ENCODE measurements around the gene KRTAP9-1.
"Not testable (repeated sequence)": the region's sequence is repeated elsewhere in the genome, so short reads cannot be mapped to it uniquely, and the experiment has no call there.

KRTAP9-1 gene

GRCh38 chr17:41184480-41184961 lies 5.2 kb upstream of the KRTAP9-1 start, which contains the start of gene KRTAP4-1:
KRTAP4-1 (minus strand) TSS chr17:41184911; CDS start chr17:41184854, 57 bp downstream.
- no peak for DNase-seq

GRCh38 chr17:41185001-41185400 lies 4.7 kb upstream of the KRTAP9-1 start:
- no peak for DNase-seq

DNA sequence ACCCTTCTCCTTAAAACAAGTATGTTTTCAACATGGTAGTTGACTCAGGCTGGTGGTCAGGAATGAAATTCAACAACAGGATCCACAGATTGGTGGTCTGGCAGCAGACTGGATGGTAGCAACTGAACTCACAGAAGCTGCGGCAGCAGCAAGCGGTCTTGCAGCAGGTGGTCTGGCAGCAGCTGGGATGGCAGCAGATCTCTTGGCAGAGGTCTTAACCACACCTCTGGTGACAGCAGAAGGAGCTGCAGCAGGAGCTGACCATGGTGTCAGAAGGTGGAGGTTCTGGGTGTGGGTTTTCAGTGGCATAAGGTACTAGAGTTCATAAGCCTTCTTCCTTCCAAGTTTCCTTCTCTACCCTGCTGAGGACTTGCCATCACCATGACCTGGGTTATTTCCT lies 2.8 kb upstream of the KRTAP9-1 start:
- DNase-seq: no peak

DNA sequence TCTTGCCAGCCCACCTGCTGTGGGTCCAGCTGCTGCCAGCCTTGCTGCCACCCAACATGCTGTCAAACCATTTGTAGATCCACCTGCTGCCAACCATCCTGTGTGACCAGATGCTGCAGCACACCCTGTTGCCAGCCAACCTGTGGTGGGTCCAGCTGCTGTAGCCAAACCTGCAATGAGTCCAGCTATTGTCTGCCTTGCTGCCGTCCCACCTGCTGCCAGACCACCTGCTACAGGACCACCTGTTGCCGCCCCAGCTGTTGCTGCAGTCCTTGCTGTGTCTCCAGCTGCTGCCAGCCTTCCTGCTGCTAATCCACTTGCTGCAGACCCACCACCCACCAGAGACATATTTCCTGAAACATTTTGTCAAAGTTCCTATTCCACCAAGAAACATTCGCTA lies 641 bp downstream of the KRTAP9-1 start:
- DNase-seq: no peak

DNA sequence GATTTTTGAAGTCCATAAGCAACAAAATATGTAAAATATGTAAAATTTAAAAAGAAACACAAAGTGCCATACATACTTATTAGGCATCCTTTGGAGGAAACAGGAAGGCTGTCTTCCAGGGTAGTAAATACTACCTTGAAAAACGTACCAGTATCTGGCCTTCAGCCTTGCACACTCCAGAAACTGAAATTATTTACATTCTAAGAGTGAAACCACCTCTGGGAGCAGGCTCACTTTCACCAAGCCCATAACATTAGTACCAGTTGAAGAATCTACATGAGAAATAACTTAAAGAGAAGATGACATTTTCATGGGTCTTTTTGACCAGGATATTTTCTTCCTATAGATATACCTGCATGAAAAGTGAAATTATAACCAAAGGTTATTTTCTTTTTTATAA lies 6.4 kb downstream of the KRTAP9-1 start:
- DNase-seq: no peak

GRCh38 chr17:41199421-41200078 lies 9.9 kb downstream of the KRTAP9-1 start:
- DNase-seq: no peak

GRCh38 chr17:41211845-41212466 lies 22.3 kb downstream of the KRTAP9-1 start:
- no peak for DNase-seq

GRCh38 chr17:41212524-41213169 lies 23.0 kb downstream of the KRTAP9-1 start:
- DNase-seq: no peak

- DNase-seq: no peak
Observed at GRCh38 chr17:41215681-41216080, 26.0 kb downstream of the KRTAP9-1 start.

DNA sequence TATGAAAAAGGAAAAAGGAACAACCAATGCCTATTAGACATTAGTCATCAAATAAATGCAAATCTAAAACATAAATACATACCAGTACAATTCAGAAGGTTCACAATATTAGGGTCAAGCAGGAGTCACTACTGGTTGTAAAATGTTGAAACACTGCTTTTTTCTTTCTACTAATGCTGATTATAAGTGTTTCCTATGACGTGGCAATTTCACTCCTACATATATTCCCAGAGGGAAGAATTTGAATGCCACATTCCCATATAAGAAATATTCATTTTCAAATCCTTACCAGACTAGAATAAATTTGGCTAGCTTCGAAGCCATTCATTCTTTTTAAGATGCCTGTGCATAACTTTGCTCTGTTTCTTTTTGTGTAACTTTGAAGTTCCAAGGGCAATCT lies 34.1 kb downstream of the KRTAP9-1 start:
- no peak for DNase-seq

GRCh38 chr17:41226051-41226450 lies 36.4 kb downstream of the KRTAP9-1 start:
- no peak for DNase-seq

GRCh38 chr17:41226598-41227095 lies 37.0 kb downstream of the KRTAP9-1 start, which contains the start of gene KRTAP9-2:
KRTAP9-2 (plus strand) TSS chr17:41226648; CDS start chr17:41226655, 7 bp downstream.
- not testable (repeated sequence) for DNase-seq

DNA sequence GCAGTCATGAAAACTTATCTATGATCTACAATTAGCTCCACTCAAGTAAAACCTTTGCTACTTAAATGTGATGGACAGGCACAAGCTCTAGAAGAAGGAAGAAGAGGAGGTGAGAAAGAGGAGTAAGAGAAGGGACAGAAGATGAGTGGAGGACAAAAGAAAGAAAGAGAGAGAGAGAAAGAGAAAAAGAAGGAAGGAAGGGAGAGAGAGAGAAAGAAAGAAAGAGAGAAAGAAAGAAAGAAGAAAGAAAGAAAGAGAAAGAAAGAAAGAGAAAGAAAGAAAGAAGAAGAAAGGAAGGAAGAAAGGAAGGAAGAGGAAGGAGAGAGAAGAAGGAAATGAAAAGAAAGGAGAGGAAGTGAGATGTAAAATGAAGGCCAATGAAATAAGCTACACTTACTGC lies 40.4 kb downstream of the KRTAP9-1 start:
- DNase-seq: no peak

GRCh38 chr17:41231731-41232130 lies 42.0 kb downstream of the KRTAP9-1 start:
- no peak for DNase-seq

GRCh38 chr17:41232399-41233105 lies 42.9 kb downstream of the KRTAP9-1 start, which contains the start of gene KRTAP9-3:
KRTAP9-3 (plus strand) TSS chr17:41232449; CDS start chr17:41232502, 53 bp downstream.
- DNase-seq: not testable (repeated sequence)

DNA sequence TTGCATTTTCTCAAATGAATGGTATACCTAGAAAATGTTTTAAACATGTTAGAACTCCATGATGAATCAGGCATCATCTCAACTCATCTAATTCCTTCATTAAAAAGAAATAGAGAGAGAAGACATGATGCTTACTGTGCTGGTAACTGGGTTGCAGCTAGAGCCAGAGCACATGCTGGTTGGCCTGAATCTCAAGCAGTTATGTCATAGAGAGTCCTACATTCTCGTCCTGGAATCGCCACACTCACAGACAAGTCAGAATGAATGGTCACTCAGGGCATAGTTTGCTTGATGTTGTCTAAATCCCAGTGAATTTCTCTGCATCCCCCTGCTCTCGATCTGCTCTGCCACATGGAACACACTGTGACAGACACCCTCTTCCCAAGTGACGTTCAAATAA lies 47.4 kb downstream of the KRTAP9-1 start:
- not testable (repeated sequence) for DNase-seq

DNA sequence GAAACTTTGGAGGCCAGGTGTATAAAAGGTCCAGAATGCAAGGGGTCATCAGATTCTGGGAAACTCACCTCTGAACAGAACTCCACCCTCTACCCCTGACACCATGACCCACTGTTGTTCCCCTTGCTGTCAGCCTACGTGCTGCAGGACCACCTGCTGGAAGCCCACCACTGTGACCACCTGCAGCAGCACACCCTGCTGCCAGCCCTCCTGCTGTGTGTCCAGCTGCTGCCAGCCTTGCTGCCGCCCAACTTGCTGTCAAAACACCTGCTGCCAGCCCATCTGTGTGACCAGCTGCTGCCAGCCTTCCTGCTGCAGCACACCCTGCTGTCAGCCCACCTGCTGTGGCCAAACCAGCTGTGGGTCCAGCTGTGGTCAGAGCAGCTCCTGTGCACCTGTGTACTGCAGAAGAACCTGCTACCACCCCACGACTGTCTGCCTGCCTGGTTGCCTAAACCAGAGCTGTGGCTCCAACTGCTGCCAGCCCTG lies 48.3 kb downstream of the KRTAP9-1 start, which contains the start of gene KRTAP9-8:
Gene KRTAP9-8 (plus strand): TSS at position 51 of the 489 bp plus-strand sequence. CDS start 53 bp downstream, at position 104.
- DNase-seq: not testable (repeated sequence)
